B cell (primary cell): ENCODE results near the gene BBX.

ENCODE experiments used
- CTCF ChIP-seq: fragments of 200-600 bp; IDR thresholded peaks from one replicate; pipeline ENCODE4 v1.8.0; 2022; ENCODE audit warnings: antibody characterized with exemption, mild to moderate bottlenecking
- EZH2 ChIP-seq: IDR thresholded peaks from 2 replicates; pipeline ENCODE4 v1.6.1; 2012; ENCODE audit warnings: borderline replicate concordance, low read depth, mild to moderate bottlenecking, moderate library complexity, low read length; ENCODE audit not compliant: insufficient read depth, poor library complexity, severe bottlenecking

- TF ChIP-seq EZH2 (no peak), CTCF (no peak)
These were observed 306.4 kb downstream of the BBX start for GRCh38 chr3:107829185-107829584.
